Ureter (tissue), 1 donor: ENCODE results near the gene ARMH4. TPM values are rescaled to one million over a fixed set of nuclear protein-coding genes. Genes with fewer than 3 reads are reported as not detected.

Source experiments
- DNase-seq: peaks from one replicate; pipeline ENCODE4 v3.0.0-alpha.2; 2020; ENCODE audit warnings: low spot score
- total RNA-seq: library from RNA; stranded (reverse); gene quantifications from one replicate; pipeline ENCODE4 v1.2.4, GENCODE V29; 2023
- donor health status: DM: yes; HTN: yes; CAD: no.

ARMH4 gene
- total RNA-seq, 1 donor from 2014 or later, result 2.9 TPM

DNA sequence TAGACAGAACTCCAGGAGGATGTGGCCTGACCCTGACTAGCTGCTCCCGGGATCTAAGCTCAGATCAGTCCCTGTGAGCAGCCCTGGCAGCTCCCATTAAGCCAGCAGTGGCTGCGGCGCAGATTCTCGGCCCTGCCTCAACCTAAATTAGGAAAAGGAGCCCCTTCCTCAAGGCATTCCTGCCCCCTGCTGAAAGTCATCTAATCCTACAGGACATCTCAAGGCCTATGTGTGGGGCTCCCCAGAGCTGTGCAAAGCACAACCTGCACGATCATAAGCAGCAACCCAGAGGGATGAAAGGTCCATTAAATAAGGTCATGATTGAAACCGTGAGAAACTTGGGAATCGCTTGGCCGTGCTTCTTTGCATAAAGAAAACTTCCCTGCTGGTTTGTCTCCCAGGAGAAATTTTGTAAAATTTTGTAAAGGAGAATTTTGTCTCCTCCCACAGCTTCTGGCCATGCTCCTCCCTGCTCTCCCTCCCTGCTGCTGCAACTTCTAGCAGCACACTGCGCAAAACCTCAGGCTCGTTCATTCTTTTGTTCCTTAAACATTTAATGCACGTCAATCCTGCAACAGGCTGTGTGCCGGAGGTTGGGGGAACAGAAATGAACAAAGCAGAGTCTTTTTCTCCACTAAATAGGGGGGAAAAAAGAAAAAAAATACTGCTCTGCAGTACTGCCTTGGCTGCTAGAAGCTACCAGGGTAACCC lies 189.5 kb downstream of the ARMH4 start:
- no peak for DNase-seq

DNA sequence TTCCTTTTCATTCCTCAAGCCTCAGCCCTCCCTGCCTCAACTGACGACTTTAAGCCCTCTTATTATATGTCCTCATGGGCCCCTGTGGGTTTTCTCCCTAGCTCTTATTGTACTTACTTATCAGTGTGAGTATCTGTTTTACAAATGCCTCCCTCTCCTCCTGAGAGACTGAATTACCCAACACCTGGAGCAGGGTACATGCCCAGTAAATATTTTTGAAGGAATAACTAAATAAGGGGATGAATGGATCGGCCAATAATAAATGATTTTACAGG lies 190.3 kb downstream of the ARMH4 start:
- DNase-seq, result no peak

DNA sequence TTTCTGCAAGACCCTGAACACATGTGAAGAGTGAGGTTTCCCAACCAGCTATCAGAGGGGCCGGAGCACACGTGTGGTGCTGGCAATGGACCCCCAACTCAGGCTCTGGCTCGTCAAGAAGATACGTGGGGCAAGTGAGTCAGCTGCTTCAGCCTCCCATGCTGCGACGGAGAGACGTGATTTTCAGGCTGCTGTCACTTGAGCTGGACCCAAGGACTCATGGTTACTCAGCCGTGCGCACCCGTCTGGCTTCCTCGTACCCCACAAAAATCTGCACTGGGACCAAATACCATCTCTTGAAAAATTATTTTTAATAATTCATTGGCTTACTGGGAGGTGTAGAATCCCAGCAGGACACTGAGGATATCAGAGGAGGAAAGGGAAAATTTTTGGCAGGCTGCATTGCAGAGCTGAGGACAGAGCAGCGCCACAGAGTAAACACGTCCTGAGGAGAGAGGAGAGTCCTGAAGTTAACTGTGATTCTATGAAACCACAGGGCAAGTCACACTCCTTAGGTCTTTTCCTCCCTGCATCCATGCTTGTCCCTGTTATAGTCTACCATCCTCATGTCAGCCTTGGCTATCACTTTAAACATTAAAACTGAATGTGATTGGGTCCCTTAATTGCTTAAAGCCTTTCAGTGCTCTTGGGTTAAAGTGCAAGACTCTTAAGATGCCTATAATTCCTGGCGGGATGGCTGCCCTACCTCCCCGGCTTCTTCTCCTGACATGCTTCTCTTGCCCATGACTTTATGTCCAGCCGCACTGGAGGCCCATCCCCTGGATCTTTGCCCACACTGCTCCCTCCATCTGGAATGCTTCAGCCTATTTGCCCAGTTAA lies 190.8 kb downstream of the ARMH4 start:
- DNase-seq, result no peak

DNA sequence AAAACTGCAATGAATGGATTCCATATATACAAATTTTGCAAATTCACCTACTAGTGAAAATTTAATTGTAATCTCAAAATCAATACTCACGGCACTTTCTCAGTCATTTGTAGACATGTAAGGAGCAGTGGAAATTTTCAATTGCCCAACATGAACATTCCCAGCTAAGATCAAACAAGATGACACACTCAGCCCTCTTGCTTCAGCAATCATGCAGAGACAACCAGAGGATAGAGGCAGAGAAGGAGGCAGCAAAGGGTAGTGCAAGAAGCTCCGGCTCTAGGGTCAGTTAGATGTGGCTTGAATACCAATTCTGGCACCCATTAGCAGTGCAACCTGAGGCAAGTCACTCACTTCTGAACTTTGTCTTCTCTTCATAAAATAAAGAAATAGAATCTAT lies 194.6 kb downstream of the ARMH4 start:
- no peak for DNase-seq

Other genes with a start within 250 kb of the ARMH4 start
- gene ACTR10, start 47.9 kb upstream of the ARMH4 start, total RNA-seq, result 61.5 TPM
- 185 TPM for gene PSMA3, start 92.6 kb upstream of the ARMH4 start, total RNA-seq
- gene ARID4A, start 146.3 kb upstream of the ARMH4 start, total RNA-seq, result 33.9 TPM
- not detected for gene TOMM20L, start 243.7 kb upstream of the ARMH4 start, total RNA-seq